DMS53 (cell line): ENCODE data around the gene FSD1L.

Experiments
- DNase-seq: peaks from one replicate; lab custom pipeline; 2025; lab: John Stamatoyannopoulos, UW

The FSD1L gene

DNA sequence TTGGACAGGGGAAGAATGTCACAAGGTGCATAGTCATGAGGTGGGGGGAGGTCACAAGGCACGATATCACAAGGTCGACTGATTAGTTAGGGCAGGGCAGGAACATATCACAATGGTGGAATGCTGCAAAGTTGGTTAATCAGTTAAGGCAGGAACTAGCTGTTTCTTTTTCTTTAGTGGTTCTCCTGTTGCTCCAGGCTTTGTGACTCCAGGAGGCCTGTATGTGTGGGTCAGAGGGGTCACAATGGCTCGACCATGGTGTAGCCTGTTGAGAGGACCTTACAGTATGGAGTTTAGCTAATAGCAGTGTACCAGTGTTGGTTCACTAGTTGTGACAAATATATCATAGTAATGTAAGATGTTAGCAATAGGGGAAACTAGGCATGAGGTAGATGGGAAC, 12.4 kb upstream of the FSD1L start:
- DNase-seq, result no peak

DNA sequence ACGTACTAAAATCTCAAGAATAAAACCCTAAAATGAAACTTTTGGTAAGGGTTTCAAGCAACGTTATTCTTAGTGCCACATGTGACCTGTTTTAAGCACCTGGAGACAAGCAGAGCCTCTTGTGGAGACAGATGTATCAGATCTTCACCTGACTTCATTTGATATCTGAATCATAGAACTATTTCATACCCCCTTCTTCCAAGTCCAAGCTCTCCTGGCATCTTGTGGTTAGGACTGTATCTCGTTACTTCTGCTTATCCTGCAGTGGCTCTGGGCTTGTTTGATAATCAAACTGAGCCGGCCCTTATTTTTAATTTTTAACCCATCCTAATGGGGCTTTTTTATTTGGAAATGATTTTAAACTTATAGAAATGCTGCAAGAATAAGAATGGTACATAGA, 11.1 kb upstream of the FSD1L start:
- DNase-seq, result no peak

DNA sequence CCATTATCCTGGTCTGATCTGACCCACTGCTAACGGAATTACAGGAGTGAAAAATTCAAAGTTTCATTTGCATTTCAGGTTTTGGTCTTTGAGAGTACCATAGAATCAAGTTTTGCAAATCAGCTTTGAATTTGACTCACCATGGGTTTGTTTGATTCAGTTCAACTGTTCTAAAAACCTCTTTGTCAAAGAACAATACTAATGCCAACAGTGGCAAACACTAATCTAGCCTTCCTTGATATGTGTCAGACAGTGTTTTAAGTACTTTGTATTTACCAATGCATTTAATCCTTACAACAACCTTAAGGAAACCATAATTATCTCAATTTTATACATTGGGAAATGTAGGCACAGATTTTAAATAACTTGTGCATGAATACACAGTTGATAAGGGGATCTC, 10.1 kb upstream of the FSD1L start:
- DNase-seq, result no peak

DNA sequence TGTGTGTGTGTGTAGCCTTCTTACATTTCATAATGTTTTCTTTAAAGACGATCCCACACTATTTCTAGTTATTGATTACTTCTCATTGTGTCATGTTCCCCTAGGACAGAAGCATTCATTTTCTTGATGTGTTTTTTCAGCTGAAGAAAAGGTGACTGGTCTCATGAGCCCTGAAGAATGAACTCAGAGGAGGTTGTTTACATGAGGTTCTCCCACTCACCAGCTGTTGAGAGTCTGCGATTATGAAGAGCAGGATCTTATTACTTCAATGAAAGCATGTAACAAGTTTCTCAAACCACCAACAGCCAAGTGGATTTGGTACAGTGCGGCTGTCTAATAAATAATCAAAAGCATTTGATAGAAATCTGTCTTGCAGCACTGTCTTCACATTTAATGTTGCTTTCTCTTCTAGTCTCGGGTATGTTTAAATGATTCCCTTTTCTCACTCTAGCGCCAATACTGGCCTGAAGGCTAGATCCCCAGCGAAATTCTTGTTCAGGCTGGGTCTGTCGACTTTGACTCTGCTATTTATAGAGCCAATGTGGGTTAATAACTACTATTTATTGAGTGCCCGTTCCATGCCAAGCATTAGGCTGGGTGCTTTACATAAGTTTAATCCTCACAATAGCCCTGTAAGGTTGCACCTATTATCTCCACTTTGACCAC, 9.6 kb upstream of the FSD1L start:
- DNase-seq, result no peak

DNA sequence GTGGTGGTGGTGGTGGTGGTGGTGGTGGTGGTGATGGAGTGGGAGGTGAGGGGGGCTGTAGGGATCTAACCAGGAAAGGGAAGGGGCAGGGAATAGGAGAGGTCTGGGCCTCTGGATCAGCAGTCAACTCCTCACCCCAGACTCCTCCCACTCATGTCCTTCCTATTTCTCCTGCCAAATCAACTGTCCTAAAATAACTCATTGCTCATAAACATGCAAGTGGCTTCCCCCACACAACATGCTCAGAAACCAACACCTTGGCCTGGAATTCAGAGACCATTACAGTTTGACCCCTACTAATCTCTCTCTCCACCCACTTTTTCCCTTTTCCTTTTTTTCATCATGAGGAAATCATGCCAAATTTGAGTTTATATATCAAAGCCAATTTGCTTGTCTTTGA, 8.4 kb upstream of the FSD1L start:
- no peak for DNase-seq

DNA sequence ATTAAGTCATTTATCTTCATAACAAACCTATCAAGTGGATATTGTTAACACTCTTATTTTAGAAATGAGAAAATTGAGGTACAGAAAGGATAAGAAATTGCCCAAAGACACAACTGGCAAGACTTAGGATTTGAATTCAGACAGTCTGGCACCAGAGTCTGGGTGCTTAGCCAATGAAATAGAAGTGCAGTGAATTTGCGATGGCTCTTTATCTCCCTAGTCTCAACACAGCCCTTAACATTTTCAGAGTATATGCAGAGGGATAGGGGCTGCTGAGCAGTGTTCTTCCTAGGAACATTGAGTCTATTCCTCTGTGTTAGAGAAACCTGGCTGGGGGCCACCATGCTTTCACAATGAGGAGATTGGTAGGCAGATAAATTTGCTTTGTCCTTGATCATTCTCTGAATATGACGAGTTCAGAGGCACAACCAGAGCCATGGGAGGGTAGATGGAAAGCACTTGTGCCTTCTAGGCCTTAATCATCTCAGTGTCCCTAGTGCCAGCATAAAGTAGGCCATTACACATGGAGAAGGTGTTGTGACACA, 6.1 kb upstream of the FSD1L start:
- DNase-seq, result no peak

DNA sequence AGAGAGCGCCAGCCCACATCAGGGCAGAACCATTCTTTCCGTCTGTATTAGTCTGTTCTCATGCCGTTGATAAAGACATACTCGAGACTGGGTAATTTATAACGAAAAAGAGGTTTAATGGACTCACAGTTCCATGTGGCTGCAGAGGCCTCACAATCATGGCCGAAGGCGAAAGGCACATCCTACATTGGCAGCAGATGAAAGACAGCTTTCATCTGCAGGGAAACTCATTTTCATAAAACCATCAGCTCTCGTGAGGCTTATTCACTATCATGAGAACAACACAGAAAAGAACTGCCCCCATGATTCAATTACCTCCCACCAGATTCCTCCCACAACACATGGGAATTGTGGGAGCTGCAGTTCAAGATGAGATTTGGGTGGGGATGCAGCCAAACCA, 4.7 kb upstream of the FSD1L start:
- DNase-seq, result no peak

DNA sequence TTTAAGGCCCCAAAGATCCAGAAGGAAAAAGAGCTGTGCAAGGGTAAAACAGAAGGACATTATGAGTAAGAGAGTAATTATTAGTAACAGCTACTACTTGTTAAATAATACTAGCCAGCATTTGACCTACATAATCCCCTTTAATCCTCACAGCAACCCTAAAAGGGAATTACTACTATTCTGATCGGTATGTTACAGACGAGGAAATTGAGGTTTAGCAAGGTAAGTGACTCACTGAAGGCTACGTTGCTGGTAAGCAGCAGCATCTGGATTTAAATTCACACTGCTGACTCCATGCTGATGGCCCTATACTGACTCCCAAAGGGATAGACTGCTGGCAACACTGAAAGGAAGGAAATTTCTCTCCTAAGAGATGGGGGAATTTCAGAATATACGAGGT, 3.7 kb upstream of the FSD1L start:
- DNase-seq, result no peak

DNA sequence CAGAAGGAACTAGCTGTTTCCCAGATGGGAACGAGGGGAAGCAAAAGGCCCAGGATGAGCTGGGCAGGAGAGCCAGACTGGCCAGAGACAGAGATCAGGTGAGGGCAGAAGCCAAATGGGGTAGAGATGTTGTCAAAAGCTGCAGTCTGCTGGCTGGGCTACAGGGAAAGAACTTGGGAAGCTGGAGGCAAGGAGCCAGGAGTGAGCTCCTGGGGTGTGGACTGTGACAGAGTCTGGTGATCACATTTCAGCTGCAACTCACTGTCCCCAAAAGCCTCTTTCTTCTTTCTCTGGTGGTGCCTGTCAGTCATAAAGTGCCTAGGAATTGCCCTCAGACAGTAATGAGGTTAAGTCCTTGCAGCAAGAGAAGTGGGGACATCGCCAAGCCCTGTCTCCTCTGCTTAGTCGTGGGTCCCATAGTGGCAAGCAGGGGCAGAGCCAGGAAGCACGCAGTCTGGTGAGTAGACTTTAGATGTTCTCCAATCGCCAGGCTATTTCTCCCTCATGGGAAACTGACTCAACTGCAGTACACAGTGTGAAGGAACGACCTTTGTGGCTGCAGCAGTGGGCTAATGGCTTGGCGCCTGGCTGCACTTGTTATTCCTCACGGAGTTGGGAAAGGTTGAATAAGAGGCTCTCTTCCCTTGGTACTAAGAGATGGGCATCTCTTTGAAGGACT, 2.5 kb upstream of the FSD1L start:
- DNase-seq, result no peak

DNA sequence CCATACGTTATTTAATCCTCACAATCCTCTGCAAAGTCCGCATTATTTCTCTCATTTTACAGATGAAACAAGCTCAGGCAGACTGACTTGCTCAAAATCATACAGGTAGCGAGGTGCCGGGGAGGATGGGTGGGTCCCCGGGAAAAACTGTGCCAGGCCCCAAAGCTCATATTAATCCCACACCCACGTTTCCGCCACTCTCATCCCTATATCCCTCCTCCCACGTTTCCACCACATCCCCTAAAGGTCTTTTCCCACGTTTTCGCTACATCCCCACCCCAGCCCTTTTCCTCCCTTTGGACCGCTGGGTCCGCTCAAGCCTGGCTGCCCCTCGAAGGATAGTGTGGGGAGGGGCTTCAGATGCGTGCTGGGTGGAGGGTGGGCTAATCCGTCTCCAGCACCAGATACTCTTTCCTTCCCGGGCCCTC, 434 bp upstream of the FSD1L start:
- DNase-seq, result peak; percentile 30

DNA sequence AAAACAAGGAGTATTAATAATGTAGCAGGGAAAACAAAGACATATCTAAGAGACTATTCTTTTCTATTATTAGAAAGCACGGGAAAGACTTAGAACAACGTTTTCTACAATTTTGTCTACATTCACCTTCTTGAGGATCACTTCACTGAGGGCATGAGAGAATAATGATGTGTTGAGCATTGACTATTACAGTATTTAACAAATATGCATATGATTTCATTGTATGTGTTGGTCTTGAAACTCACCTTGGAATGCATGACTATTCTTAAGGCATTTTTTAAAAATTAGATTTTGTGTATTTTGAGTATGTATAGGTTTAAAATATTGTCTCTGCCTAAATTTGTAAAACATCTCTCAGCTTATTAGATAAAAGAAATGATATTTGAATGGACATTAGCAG, 1.2 kb downstream of the FSD1L start:
- no peak for DNase-seq

DNA sequence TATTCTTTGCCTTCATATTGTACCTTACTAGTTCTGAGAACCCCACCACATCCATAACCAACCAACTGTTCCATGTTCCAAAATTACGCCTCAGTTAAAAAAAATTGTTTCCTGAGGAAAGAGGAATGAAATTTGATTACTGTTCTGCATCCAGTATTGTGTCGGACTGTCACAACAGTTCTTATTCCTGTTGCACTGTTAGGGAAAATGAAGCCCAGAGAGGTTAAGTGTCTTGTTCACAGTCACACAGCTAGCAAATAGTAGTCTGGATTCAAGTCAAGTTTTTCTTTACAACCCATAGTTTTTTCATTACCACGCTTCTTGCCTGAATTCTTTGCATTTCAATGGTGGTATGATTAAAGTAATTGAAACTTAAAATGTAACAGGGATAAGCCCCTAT, 4.4 kb downstream of the FSD1L start:
- no peak for DNase-seq

DNA sequence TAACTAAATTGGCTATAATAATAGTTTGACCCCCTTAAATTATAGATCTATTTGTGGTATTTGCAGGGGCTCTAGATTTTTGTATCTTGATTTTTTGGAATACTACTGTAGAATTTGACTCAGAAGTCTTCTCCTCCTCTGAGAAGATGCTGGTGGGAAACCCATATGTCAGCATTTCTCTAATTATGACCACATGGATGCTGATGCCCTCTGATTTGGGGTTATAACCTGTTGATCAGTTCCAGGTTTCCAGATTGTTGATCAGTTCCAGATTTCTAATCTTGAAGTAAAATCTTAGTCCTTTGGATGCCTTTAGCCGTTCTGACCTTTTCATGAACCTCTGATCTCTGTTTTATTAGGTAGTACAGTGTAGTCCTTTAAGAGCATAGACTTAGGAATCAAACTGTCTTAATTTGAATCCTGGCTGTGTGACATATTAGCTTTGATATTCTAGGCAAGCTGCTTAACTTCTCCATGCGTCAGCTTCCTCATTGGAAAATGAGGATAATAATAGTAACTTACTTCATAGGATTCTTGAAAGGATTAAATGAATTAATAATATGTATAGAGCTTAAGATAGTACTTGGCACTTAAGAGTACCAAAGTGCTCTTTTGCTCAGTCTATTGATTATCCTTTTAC, 8.1 kb downstream of the FSD1L start:
- DNase-seq, result no peak

DNA sequence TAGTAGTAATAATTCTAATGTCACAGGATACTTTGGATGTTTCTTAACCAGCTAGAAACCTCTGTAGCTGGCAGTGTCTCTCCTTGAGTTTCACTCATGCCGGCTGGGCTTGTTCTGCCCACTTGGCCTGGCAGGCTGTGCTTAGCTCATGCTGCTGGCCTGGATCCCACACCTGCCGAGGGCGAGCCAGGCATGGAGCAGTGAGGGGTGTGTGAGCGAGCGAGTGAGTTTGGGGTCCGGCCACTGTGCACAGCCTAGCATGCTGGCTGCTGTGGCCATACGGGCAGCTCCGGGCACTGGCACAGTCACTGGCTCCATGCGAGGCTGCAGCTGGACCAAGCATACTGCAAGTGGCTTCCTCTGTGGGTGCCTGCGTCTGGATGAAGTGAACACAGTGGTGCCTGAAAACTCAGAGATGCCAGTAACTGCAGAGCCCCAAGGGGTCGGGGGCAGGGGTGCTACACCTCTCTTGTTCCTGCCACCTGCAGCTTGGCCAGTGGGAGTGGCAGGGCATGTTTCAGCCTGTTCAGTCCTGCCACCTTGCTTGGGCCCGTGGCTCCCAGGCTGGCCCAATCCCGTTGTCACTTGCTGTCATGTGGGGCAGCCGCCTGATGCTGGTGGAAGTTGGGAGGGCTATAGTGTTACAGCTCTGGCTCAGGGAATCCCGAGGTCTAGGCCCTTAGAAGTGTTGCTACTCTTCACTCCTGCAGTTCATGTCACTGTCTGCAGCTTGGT, 9.9 kb downstream of the FSD1L start:
- no peak for DNase-seq

DNA sequence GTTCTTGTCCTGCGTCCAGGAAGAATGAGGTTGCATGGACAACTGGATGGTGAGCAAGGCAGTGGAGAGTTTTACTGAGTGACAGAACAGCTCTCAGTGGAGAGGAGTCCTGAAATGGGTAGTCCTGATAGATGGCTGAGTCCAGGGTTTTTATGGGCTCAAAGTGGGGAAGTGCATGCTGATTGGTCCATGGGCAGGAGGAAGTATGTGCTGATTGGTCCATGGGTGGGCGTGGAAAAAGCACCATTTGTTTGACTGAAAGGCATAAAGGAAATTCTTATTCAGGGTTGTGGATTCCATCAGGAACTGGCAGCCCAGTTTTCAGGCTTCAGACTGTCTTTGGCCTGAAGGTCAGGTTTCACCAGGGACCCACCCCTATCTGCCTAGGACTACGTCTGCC, 10.6 kb downstream of the FSD1L start:
- DNase-seq, result peak; percentile 3

DNA sequence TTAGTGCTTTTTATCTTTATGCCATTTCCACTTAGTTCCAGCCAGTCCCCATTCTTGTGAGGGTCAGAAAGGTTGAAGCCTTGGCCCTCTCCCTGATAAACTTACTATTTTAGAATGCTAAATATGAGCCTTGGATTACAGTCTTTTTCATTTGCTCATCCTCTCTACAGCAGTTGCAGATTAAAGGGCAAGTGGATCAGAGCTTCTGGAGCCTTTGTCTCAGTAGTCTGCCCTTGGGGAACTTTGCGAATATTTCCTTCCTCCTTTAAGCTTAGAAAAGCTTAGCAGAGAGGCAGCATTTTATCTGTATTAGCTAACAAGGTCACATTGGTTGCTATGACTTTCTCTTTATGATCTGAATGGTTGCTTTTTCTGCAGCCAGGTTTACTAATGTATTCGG, 11.5 kb downstream of the FSD1L start:
- no peak for DNase-seq

DNA sequence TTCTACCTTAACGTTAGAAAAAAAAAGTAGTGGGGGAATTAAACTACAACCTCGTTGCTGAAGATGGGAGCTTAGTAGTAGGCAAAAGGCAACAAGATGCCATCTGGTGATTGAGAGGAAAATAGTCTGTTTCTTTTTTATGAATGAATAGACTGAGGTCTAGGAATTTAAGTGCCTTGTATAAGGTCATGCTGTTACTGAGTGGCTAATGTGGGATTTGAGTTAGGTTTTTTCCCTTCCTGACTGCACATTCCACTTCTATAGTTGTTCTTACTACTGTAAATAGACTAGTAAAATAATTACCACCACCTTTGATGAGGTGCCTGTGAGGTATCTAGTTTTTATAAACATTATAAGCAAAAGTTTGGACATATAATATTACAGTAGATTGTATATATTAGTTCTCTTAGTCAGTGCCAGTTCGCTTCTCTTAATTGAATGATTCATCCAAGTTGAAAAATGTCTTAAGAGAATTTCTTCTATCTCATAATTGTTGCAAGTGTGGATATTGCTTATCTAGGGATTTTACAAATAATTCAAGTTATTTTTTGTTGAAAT, 19.1 kb downstream of the FSD1L start:
- DNase-seq, result no peak

DNA sequence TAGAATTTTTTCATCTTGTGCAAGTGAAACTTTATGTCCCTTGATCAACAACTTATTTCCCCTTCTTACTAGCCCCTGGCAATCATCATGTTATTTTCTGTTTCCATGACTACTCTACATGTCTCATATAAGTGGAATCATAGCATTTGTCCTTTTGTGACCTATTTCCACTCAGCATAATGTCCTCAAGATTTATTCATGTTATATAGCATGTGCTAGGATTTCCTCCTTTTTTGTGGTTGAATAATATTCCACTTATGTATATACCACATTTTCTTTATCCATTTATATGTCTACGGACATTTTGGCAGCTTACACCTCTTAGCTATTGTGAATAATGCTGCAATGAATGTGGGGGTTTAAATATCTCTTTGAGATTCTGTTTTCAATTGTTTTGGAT, 21.0 kb downstream of the FSD1L start:
- DNase-seq, result no peak

DNA sequence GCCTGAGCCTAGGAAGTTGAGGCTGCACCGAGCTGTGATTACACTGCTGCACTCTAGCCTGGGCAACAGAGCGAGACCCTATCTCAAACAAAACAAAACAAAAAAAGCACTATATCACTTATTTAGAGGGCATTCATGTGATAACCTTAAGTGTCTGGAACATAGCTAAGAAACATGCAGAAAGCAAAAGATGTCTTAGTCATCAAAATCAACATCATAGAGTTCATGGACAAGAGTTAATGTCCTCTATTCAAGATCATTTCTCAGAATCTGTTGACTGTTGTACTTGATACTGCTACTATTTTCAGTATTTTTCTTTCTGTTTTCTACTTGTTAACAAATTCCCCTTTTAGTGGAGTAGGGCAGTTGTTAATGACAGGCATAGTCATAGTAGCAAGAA, 25.4 kb downstream of the FSD1L start:
- no peak for DNase-seq

DNA sequence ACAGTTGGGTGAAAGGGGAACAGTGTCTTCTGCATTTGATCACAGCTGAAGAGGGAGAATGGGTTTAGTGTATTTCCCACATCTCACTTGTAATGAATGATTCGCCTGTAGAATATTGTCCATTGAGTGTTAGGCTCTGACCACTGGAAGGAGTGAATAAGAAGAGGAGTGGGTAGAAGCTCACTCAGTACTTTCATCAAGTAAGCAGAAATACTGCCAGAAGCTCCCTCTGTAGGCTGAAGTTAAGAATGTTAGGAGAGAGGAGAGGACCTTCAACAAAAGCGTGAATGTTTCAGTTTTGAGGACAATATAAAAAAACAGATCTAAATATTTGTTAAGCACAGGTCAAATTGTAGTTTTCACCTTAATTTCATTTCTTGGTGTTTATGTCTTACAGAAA, 27.5 kb downstream of the FSD1L start:
- DNase-seq, result peak; percentile 10

DNA sequence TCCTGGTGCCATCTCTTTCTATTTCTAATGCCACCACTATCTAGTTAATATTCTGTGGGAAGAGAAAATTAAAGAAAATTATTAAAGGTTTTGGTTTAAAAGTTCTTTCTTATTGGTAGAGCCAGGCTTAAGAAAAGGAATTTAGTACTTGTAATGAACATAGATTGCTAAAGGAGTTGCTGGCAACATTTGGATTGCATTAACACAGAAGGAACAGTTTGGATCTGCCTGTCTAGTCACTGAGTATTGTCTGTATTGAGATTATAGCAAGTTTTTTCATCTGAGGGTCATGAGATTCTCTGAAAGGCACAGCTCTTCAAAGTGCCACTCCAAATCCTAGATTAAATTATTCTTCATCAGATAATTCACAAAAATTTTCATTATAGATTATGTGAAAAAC, 32.0 kb downstream of the FSD1L start:
- DNase-seq, result no peak

DNA sequence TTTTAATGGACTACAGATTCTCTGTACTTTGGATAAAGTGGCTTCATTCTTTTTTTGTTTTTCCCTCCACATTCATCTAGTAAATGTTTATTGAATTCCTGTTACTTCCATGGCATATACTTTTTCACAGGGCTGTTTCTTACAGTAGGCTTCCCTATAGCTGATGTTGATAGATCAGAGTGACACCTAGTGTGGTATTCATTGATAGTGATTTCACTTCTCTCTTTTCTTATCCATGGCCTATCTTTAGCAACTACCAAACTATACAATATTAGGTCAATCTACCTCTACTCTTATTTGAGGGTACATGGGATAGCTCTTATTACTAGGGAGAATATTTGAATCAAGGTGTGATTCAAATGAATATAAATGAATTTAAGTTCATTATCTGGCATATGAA, 35.8 kb downstream of the FSD1L start:
- no peak for DNase-seq
